Vagina (tissue), 2 donors: ENCODE data around the gene LYPLAL1.

Experiments
- POLR2A ChIP-seq, 2 donors: fragments of 450-650 bp; IDR thresholded peaks; one replicate each; pipeline ENCODE4 v1.6.1; 2017; ENCODE audit warnings: antibody characterized with exemption in 2 of 2, mild to moderate bottlenecking in 2 of 2, moderate library complexity in 2 of 2
- POLR2AphosphoS5 ChIP-seq, 2 donors: sonication (generic); formaldehyde crosslinking; IDR thresholded peaks; one replicate each; pipeline ENCODE4 v1.9.0; 2017; ENCODE audit warnings: antibody characterized with exemption in 2 of 2, mild to moderate bottlenecking in 2 of 2, low read depth in 1 of 2; ENCODE audit not compliant: insufficient read depth in 1 of 2
- TF ChIP-seq, protein P1 (sequence below), 3 experiments: fragments of 450-650 bp in 2 of 3; fragments of 200-600 bp in 1 of 3; sonication (generic) in 1 of 3; IDR thresholded peaks; one replicate each; pipeline ENCODE4 v1.5.1; 2017 to 2019; ENCODE audit warnings: antibody characterized with exemption in 3 of 3, mild to moderate bottlenecking in 2 of 3, moderate library complexity in 2 of 3

DNA sequence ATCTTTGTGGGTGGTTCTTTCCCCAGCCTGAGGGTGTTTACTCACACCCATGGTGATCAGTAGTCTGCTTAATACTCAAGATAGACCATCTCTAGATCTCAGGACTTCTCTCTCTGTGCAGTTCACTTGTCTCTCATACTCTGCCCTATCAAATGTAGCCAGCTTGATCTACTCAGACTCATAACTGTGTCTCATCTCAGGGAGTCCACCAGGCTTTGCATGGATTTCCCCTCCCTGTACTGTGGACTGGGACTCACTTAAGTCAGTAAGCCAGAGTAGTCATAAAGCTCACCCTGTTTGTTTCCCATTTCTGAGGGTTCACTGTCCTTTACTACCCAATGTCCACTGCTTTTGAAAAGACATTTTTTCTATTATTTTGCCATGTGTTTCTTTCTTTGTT, 41.8 kb downstream of the LYPLAL1 start:
- TF ChIP-seq, protein P1, sequence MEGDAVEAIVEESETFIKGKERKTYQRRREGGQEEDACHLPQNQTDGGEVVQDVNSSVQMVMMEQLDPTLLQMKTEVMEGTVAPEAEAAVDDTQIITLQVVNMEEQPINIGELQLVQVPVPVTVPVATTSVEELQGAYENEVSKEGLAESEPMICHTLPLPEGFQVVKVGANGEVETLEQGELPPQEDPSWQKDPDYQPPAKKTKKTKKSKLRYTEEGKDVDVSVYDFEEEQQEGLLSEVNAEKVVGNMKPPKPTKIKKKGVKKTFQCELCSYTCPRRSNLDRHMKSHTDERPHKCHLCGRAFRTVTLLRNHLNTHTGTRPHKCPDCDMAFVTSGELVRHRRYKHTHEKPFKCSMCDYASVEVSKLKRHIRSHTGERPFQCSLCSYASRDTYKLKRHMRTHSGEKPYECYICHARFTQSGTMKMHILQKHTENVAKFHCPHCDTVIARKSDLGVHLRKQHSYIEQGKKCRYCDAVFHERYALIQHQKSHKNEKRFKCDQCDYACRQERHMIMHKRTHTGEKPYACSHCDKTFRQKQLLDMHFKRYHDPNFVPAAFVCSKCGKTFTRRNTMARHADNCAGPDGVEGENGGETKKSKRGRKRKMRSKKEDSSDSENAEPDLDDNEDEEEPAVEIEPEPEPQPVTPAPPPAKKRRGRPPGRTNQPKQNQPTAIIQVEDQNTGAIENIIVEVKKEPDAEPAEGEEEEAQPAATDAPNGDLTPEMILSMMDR (IDR thresholded peaks at IDR 0.05): no peak
- TF ChIP-seq POLR2A (IDR thresholded peaks at IDR 0.05) (no peak), POLR2AphosphoS5 (IDR thresholded peaks at IDR 0.05; ENCODE audit: insufficient read depth in 1 of 2, low read depth in 1 of 2) (no peak)
